Pulmonary artery endothelial cell (primary cell): ENCODE data around the gene ST7. TPM values are rescaled to one million over a fixed set of nuclear protein-coding genes. Genes with fewer than 3 reads are reported as not detected.
A peak's percentile ranks its signal among the peaks of the same experiment; 100 is the strongest.

Source experiments
- DNase-seq: peaks from one replicate; pipeline ENCODE4 v3.0.0-alpha.2; 2011; ENCODE audit warnings: low read depth, low spot score
- total RNA-seq: library from RNA; depleted of rRNA; stranded (reverse); fragments of >200 nt; gene quantifications from 2 replicates; pipeline ENCODE4 v1.2.3, GENCODE V29; 2014

Gene ST7
- total RNA-seq, 1 donor from 2014 or later = 22.4 TPM

DNA sequence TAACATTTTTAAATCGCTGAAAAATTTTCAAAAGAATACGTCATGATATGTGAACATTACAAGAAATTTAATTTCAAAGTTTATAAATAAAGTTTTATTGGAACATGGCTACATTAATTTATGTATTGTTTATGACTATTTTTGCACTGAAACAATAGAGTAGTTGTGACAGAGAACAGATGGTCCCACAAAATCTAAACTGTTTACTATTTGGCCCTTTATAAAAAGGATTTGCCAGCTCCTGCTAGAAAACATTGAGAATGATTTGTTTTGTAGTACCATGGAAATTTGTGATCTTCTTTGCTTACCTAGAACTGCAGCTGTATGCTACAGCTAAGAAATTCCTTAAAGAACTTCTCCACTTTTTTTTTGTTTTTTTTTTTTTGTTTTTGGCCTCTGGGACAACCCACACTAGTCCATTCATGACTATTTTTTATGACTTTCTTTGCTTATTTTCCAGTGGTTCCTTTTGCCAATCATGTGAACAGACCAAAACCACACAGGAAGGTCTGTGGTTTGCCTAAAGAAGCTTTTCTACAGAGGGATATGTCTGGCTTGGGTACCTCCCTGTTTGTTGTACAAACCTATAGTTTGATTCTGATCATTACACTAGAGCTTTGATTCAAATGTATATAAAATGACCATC lies 55.7 kb downstream of the ST7 start:
- DNase-seq = no peak

DNA sequence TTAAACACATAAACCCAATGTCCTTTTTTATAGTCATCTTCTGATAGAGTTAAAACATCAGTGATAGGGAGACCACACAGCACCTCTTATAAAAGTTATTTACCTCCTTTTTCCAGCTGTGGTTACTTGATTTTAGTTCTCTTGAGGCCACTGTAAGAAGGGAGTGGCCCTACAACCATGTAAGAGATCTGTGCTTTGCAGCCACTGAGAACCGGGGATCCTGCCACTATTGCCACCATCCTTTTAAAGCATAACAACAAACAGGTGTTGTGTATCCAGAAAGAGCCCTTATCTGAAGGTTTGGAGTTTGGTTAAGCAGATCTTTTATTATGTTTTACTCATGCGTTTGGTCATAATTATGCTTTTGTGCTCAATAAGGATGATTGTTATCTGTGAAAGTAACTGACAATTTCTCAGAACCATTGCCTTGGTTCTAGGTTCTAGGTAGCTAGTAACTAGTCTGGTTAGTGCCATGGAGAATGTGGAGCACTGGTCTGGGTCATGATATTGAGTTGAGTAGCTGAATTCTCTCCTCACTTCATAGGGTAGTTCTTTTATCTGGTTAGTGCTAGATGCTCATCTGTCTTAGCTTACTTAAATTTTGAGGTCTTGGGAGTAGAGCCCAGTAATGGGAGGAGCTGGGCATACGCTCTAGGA lies 56.5 kb downstream of the ST7 start:
- DNase-seq = no peak

DNA sequence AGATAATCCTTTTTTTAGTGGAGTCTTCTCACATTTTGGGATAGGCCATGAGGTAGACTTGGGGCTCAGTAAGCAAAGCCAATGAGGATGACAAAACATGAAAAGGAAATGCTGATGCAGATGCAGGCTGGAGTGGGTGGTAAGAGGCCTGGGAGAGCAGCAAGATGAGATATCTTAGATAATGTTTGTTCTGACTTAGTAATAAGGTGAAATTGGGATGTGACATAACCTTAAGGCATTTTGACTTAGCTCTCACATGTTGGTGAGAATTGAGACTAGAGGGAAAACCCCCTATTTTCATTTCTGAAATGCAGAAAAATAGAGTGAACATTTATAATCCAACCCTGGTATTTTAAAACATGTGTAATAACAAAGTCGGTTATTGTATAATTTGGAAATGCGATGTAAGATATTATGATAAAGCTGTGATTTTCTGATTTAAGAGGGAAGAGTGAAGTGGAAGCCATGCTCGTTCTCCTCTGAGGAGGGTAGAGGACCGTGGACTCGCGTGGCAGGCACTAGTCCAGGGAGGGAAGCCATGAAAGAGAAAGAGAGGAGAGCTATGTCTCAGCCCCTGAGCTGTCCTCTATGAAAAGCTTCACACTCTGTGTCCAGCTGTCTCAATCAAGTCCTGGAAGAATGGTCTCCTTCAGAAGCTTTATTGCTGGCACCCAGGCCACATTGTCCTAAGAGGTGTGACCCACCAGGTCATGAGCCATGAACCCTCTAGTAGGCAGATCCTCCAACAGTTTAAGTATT lies 57.3 kb downstream of the ST7 start:
- no peak for DNase-seq

DNA sequence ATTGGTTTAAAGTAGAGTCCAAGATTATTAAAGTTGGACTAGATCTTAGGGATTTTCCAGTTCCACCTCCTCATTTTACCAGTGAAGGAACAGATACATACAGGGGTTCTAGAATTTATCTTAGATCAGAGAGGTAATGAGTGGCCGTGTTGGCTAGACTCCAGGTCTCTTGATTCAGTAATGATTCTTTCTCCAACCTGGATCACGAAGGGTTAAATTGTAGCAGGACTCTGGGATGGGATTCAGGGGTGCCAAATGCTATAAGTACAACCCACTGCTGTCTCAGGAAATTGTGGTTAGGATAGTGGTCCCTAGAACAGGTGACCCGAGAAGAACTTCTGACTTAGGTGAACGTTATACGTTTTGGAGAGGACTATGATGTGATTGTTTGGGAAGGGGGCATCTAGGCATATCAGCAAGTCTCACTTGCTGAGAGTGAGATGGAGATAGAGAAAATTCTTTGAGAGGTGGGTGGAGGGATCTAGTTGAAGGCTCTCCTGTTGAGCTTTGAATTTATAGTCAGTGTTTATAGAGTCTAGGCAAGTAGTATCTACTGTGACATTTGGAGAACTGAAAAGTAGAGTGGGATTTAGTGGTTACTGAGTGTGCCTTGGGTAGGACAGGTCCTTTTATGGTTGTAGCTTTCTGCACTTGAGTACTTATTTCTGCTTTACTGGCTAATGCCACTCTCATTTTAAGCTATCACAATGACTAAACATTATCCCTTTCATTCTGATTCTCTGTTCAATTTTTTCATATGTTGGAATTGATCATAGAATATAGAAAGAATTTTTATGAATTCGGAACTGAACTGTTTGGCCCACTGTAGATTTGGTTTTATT lies 58.3 kb downstream of the ST7 start:
- no peak for DNase-seq

DNA sequence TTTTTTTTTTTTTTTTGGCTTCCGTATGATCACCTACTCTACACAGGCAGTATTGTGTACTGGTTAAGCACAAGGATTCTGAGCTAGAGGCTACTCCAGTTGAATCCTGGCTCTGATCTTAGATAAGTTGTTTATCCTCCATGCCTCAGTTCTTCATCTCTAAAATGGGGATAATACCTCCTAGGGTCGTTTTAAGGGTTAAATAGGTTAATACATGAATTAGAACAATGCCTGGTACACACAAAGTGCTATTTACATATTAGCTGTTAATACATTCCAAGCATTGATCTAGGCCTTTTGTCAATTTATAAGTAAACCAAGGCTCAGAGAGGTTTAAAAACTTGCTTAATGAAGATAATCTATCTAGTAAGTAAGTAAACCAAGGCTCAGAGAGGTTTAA lies 59.0 kb downstream of the ST7 start:
- DNase-seq = no peak

DNA sequence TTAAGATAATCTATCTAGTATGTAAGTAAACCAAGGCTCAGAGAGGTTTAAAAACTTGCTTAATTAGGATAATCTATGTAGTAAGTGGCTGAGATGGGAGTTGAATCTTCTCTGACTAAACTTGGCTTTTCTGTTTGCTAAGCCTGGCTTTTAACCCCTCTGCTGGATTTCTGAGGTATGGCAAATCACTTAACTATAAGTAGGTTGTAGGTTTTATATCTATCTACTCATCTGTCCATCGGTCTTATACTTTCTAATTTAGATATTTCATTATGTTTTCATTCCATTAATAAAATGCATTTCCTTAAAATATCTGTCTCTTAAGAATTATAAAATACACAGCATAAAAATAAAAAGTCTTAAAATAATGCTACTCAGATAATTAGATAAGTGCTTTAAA lies 59.4 kb downstream of the ST7 start:
- DNase-seq = no peak

DNA sequence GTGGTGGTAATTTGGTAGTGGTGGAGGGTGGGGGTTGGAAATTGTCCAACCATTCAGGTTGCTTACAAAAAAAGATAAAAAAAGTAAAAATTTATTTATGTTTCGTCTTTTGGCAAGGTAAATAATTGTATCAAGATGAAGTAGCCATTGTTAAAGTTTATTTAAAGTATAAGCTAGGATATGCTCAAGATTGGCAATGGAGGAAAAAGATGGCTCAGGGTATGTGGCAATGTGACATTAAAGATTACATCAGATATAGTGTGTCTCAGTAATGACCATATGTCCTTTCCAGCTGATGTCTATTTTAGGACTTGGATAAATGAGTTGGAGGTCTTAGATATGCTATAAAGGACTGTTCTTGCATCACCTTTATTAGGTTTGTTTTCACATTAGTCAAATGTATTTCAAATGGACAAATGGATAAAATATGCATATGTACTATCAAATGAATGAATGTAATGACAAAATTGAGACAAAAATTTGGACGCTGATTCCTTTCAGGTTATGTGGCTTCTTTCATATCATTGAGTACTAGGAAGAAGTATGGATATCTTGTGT lies 60.9 kb downstream of the ST7 start:
- no peak for DNase-seq

DNA sequence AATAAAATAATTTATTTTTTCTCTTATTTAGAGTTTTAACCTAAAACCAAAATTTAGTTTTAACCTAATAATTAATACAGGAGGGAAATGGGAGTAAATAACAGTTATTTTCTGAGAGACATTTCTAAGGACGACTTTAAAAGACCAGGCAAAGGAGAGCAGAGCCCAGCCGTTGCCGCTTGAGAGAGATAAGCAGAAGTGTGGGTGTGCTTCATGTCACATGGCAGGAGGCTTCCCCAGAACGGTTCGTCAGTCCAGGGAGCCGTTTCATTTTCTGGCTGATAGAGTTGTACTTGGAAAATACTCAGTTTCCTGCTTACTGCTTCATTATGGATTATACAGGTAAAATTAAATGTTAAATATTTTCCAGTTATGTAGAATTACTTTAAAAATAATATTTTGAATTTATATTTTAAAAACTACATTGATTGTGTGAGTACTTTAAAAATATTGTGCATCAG lies 61.4 kb downstream of the ST7 start:
- peak; percentile 20 for DNase-seq

DNA sequence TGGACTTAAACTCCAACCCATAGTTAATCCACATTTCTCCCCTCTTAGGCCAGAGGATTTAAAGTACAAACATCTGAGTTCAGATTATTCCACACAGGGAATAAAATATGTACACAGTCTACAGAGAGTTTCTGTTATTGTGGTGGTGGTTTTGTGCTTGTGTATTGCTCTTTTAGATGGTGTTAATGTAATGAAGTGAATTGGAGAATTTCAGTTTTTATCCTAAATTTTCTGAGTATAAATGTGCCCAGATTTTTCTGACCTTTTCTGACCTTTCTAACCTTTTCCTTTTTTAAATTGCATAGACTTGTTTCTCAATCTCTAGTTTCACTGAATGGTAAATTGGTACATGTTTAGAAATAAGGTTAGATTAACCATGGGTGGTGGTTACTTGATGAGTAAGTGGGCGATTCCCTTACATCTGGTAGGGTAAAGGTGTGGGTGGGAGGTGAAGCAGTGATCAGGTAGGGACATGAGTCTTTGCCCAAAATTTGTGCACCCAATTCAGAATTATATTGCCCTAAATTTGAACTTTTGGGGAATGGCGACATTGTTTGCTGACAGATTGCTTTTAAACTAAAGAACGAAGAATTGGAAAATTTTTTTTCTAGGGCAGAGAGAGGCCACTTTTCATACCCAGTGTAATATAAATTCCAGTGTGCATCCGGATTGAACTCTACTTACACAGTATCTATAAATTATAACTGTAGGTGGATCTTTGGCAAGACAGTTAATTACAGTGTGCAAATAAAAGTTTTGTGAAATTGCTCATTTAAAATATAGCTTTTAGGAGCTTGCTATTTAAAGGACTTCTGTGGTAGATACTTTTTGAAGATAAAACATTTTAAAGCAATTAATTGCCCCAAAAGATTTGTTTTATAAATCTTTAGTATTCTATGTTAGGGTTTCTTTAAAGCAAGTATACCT lies 62.2 kb downstream of the ST7 start:
- no peak for DNase-seq

DNA sequence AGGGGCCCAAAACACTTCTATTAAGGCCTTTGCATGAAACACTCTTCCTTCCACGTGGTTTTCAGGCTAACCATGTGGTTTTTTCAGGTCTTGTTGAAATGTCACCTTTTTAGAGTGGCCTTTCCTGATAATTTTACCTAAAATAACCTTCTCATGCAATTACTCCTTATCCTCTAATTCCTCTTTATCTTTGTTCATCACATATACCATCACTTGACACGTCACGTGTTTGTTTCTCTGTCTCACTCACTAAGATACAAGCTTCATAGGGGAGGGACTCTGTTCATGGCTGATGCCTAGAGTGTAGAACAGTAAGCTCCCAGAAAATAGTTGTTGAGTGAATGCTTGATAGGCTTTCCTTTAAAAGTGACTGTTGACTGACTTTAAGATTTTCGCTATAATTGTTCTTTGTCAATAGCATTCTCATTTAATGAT lies 63.7 kb downstream of the ST7 start:
- DNase-seq = no peak

DNA sequence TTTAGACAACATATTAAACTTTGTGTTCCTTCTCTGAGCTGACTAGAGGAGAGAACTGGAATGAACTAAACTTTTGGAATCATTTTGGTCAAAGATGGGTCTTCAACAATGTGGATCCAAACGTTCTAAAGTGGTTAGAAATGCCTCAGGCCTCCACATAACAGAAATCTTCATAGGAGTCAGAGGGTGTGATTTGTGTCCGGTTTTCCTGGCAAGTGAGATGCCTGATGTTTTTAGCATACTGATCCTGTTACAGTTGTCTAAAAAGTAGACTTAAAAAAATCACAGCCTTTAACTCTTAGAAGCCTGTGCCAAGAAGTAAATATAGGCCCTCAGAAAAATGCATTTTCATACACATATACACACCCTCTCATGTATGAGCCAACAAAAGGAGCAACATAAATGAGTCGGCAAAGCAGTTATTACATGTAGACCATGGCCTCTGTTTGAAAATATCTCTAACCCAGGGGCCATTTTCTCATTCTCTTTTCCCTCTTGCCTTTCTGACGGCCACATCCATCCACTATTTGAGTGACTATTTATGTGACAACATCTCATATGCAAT lies 64.5 kb downstream of the ST7 start:
- no peak for DNase-seq

DNA sequence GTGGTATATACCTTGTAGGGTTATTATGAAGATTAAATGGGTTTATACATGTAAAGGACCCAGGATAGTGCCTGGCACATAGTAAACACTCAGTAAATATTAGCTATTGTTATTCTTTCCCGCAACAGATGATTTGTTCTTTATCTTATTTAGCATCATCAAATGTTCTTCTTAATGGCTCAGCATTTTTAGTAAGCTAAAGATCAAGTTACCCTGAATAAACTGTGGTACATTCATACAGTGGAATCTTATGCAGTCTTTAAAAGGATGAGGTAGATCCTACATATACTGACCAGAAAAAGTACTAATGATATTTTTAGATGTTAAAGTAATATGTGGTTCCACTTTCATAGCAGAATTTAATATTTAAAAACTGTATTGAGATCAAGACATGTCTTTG lies 65.4 kb downstream of the ST7 start:
- DNase-seq = no peak

DNA sequence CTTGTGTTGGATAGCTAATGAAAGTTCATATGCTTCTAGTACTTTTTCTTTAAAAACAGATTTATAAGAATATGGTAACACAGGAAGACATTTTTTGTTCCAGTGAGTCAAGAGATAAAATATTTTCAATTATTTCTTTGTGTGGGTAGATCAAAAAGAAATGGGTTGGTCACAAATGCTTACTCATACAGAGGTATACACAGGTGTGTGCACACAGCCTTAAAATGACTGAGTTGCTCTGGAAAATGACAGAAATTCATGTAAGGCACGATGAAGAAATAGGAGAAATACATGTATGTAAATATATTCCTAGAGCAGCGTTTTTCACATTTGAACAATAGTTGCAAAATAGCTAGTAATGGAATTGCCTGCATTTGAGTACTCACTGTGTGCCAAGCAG lies 66.0 kb downstream of the ST7 start:
- no peak for DNase-seq

DNA sequence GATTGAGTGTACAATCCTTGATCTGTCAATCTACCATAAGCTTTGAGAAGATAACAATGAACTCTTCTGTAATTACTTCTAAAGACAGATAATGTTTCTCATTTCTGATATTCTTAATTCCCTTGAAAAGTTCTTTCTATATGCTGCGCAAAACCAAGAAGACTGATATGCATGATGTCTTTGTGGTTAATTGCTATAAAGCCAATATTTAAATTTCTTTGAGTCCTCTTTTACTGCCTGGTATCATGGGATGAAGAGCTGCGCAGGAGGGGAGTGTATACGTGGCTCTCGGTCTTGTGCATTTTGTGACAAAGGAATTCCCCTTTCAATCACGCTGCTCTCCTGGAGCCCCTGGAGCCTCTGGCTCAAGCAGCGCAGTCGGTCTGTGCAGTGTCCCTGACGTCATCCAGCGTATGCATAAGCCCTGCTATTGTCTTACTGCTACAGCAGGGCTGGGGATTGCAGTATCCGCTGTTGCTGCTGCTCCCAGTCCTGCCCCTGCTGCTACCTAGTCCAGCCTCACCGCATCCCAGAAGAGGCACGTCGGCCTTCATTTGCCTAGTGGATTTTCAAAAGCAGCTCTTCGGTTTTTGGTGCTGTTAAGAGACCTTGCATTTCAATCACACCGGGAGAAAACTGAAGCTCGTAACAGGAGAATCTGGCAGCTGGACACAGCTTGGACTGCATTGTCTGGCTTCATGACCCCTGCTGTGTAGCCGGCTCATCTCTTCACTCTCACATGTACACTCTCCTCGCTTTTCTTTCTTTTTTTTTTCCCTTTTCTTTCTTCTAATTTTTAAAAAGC lies 66.7 kb downstream of the ST7 start:
- peak; percentile 85 for DNase-seq

DNA sequence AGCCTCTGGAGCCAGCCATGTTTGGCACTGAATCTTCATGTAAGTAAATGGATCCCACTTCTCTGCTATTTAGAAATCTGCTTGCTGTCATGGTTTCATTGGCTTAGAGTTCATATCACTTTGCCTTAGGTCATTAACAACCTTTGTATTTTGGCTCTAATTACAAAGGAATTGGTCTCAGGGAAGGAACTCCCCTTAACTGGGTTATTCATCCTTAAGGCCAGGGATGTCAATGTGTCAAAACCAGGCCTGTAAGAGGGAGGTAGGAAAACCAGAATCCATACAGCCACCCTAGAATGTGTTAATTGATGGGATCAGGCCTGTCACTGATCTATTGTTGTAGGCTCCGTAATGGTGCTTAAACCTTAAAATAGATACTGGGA lies 67.3 kb downstream of the ST7 start:
- no peak for DNase-seq

DNA sequence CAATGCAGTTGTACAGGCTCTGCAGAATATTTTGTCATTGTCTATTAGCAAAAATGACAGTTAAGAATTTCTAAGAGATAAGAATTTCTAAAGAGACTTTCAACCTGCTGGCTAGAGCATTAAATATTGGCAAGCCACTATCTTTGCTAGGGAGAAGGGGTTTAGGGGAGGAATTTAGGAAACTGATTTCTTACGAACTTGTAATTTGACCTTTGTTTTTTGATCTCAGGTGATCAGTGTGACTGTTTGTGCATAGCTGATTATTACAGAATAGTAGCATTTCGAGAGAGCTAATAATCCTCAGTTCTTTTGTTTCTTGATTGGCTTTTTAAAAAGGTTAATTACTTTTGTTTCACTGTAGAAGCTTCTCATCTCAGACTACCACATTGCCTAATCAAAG lies 68.1 kb downstream of the ST7 start:
- no peak for DNase-seq

DNA sequence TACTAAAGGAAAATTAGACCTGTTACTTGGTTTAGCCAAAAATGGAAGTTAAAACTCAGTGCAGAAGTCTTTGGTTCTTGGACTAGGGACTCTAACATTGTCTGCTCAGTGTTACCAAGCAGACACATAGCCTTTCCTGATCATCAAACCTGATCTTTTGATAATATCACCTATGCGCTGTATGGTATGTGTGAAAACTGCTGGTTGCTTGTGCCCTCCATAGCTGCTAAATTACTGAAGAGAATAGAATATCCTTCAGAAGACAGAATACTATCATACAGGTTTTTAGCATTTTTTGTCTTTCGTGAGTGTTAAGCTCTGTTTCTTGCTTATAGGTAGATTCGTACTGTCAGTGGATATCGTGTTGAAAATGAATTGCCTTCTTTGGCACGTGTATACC lies 68.7 kb downstream of the ST7 start:
- DNase-seq = no peak

DNA sequence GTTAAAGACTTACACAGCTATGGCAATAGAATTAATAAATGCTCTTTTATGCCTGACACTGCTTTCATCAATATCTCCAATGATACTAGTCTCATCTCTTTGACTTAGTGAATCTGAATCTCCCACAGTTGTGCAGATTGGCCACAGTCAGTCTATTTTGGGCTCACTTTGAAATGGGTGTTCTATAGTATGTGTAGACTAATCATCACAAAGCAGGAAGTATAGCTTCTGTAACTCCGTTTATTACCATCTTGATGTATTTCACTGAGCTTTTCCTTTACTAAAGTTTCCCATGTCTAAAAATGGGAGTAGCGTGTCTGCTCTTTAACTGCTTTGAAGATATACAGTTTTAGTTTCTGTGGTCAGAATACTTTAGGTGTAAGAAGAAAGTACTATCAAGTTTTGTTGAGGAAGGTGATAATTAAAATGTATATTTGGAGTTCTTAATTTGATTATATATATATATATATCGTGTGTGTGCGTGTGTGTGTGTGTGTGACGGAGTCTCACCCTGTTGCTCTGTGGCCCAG lies 70.1 kb downstream of the ST7 start:
- no peak for DNase-seq

DNA sequence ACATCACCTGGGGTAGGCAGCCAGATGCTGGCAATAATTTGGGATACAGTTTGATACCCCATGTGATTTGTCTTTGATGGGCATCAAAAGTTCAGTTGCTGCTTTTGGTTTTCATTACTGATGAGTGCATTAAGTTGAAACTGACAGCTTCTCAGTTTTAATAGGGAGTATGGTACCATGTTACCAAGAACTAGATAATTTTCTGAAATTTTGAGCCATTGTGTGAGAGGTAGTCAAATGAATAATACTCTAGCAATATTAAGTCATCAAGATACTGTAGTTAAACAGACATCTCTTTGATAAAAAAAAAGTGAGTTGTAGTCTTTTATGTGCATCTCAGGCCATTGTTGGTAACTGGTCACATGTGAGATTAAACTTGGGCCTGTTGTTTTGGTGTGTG lies 71.5 kb downstream of the ST7 start:
- no peak for DNase-seq
